OCI-M1 (cell line): ENCODE measurements around the gene RHPN2.
"Not testable (repeated sequence)": the region's sequence is repeated elsewhere in the genome, so short reads cannot be mapped to it uniquely, and the experiment has no call there.

ENCODE experiments used
- DNase-seq: peaks from one replicate; lab custom pipeline; 2025; lab: John Stamatoyannopoulos, UW

The RHPN2 gene

DNA sequence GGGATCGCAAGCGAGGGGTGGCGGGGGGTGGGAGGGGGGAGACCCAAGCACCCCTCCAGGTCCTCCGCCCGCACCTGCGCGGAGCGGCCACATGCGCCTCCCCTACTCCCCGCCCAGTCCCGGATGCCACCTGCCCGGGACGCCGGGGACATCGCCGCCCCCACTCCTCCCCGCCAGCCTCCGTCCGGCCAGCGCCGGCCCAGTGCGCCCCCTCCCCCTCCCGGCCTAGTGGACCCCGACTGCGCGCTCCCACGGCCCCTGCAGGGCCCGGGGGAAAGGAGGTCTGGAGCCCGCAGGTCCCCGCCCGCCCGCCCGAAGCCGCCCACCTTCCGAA lies 263 bp downstream of the RHPN2 start:
- no peak for DNase-seq

DNA sequence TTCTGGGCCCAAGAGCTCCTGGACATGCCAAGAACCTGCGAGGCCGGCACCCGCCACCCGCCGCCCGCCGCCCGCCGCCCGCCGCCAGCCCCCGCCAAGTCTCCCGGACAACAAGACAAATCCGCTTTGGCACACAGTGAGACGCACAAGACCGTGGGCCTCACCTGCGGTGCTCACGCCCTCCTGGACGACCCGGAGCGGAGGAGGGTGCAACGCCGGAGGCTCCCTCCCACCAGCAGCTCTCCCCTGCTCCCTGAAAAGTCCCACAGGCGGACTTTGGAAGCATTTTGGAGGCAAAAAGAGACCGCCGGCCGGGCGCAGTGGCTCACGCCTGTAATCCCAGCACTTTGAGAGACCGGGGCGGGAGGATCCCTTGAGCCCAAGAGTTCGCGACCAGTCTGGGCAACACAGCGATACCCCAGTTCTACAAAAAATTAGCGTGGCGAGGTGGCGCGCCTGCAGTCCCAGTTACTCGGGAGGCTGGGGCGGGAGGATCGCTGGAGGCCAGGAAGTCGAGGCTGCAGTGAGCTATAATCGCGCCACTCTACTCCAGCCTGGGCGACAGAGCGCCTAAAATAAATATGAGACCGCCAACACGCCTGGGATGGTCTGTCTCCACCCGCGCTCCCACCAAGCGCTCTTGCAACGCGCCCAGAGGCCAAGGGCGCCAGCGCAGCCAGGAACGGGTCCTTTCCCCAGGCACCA lies 783 bp downstream of the RHPN2 start:
- no peak for DNase-seq

DNA sequence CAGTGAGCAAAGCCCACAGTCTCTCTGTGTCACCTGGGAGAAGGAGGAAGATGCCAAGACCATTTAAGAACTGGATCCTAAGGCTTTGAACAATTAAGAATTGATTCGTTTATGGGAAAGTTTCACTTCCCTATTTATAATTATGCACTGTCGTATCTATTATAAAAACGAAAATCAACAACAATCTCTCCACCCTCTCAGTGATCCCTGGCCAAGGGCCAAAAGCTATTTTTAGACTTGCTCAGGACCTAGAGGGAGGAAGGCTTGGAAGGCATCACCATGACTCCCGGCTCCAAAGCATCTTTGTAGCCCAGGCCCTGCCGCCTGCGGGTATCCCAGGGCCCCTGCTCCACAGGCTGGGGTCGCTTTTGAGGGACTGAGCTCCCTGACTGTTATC lies 1.3 kb downstream of the RHPN2 start:
- peak; percentile 28 for DNase-seq

DNA sequence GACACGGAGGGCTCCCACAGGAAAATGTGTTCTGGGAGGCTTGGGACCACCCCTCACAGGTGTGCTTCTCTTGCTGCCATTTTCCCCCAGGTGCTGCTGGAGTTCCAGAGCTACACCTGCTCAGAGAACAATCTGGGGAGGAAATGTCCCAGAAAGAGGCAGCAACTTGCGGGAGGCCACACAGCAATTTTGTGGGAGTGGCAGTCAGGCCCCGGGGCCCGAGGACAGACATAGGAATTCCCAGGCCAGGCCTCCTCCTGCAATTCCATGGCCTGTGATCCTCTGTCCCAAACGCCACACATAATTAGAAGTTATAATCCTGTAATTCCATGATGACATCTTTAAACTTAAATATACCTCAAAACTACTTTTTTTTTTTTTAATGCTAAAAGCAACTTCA lies 1.8 kb downstream of the RHPN2 start:
- DNase-seq: no peak

DNA sequence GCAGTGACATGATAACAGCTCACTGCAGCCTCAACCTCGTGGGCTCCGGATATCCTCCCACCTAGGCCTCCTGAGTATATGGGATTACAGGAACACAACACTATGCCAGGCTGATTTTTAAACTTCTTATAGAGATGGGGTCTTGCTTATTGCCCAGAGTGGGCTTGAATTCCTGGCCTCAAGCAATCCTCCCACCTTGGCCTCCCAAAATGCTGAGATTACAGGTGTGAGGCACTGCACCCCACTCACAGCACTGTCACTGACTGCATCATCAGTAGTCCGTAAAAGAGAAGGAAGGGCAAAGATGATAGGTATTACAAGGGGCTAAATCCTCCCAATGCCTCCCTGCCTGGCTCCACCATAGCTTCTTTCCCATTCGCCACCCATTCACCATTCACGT lies 4.1 kb downstream of the RHPN2 start:
- no peak for DNase-seq

DNA sequence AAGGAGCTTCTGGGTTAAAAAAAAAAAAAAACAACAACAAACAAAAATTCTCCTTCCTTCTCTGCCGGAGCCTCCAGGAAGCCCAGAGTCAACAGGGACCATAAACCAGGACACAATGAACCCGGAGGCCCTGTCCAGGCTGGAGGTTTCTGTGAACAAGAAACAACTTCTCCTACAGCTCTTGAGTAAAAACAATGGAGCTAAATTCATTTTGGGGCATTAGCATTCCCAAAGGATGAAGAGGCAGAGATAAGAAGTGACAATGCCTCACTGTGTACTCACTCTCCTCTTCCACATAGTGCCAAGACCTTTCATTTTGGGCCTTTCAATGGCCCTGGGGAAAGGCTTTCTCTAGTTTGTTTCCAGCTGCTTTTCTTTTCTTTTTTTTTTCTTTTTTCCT lies 9.0 kb downstream of the RHPN2 start:
- no peak for DNase-seq

DNA sequence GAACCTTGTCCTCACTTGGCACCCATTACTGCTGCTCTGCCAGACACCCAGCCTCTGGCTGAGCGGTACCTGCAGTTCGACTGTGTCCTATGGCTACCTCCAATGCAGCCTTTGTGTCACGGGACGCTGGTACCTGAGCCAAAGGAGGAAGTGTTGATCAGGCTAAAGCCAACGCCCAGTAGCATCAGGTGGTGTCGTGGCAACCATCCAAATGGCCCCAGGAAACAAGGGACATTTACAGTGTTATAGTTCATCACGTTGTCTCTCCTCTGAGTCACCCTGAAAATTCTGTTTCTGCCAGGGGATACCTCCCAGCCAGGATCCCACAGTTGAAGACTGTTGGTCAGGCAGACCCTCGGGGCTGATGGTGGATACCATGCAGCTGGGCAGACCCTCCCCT lies 10.1 kb downstream of the RHPN2 start:
- no peak for DNase-seq

DNA sequence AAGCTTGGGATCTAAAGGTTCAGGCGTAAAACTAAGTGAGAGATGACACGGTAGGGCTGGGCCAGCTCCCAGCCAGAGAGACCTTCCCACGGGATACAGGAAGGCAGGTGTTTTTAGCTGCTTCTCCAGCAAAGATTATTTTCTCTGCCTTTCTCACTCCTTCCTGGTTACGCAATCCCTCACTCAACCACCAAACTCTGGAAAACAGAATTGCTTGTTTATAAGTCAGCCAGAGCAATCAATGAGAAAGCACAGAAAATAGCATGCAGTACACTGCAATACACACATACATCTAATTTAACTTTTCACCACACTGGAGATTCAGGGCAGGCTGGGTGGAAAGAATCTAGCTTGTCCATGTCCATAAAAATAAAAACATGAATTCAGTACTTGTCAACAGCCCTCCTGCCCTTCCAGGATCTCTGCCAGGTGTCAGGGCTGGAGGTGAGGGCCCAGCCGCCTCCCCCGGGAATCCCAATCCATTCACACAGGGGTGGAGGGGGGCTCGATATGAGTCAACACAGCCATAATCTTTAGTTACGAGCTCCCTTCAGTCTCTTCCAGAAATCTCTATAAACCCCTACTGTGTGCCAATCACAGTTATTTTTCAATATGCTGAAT lies 12.2 kb downstream of the RHPN2 start:
- DNase-seq: peak; percentile 38

DNA sequence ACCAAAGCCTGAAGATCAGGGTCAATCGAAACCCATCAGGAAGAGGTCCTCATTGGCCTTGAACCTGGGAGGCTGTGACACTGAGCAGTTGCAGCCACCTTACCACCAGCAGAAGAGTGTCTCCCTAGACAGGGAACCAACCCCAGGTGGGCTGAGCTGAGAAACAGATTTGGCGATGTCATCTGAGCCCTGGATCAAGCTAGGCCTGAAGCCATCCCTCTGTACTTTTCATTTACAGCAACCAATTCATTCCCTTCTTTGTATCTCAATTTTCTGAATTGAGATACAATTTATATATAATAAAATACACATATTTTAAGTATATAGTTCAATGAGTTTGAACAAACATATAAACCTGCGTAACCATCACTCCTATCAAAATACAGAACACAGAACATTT lies 14.6 kb downstream of the RHPN2 start:
- DNase-seq: no peak

DNA sequence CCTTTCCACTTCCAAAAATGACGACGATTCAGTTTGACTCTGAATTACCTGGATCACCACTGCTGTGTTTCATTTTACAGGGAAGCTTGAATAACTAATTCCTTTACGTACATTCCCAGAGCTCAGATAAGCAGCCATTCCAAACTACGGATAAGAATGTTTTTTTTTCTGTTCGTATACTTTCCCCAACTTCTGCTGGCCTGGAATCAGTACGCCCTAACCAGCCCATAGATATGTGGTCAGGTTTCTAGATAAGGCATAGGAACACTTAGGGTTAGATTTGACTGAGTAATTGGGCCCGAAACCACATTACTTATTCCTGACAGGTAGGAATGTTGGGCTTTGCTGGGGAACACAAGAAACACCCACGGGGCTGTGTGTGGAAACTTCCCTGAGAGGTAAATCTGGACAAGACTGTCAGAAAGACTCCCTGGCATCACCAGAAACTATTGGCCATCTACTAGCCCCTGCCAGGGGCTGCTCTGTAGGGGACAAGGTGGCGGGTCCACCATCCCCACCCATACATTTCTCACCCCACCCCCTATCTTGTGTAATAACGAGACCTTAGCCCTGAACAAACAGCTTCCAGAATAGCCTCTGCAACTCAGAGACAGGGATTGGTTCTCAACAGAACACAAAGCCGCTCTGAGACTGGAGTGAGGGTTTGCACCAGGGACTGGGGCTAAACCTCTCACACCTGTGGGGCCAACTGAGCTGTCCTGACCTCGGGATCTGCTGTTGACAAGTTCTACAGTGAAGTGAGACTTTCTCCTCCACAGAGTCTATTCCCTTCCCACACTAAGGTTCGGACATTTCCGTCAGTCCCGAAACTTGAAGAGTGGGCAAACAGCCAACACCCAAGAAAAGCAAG lies 15.6 kb downstream of the RHPN2 start:
- peak; percentile 22 for DNase-seq

DNA sequence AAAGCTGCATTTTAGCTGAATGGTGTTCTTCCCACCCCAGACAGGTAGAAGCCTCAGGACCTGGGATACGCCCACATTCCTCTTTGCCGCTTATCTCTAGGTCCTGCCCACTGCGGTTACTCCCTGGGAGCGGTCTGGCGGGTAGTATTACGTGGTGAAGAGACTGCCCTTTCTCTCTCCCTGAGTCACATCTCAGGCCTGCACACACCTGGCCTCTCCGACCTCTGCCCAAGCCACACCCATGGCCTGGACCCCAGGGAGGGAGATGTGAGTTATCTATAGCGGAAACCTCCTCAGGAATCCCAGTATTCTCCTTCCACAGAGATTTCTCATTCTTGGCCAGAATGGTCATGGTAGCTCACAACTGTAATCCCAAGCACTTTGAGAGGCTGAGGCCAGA lies 17.3 kb downstream of the RHPN2 start:
- no peak for DNase-seq

DNA sequence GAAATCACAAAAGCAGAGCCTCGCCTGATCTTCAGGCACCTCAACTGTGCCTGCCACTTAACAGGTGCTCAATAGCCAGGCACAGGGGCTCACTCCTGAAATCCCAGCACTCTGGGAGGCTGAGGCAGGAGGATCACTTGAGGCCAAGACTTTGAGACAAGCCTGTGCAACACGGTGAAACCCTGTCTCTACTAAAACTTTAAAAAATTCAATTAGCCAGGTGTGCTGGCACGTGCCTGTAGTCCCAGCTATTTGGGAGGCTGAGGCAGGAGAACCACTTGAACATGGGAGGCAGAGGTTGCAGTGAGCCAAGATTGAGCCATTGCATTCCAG lies 22.9 kb downstream of the RHPN2 start:
- DNase-seq: not testable (repeated sequence)

DNA sequence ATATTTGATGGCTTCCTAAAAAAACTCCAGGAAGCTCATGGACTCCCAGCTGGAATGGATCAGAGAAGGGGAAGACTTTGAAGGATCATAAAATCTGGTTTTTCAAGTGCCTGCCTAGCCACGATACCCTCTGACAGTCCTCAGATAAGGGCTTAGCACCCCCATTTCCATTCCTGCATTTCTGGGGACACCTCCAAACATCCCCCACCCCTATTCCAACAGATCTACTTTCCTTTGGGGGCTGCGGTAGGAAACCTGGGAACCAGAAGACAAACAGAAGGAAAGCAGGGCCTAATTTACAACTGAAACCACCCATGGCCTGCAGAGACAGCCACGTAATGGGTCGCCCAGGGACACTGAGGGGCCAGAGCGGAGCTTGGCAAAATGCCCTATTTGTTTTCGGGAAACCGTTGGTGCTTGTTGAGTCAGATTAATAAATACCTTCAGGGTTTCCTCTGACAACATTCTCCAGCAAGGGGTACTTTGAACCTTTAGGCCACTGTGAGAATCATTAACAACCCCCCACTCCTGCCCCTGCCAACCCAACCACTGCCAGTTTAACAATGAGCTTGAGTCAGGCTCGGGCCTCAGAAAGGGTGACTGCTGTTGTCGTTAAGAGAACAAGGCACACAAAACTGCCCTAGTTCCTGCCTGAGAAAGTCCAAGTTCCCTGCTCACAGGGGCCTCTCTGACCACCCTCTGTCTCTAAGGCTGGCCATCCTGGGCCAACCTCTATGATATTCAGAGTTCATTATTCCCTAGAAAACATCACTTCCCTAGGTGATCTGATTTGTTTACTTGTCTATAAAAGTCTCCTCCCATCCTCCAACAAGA lies 23.5 kb downstream of the RHPN2 start:
- DNase-seq: no peak

DNA sequence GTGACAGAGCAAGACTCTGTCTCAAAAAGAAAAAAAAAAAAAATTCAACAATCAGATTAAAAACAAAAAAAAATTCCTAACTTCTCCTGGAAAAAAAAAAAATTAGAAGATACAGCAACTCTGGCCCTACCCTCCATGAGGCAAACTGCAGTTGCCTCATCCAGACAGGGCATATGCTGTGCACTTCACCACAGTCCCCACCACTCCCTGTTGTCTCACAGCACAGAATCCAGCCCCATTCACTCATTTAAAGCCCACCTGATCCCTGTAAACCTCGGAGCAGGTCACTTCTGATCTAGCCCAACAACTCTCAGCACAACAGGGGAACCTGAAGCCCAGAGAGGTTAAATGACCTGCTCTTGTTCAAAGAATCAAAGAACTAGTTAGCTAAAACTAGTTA lies 24.9 kb downstream of the RHPN2 start:
- no peak for DNase-seq

DNA sequence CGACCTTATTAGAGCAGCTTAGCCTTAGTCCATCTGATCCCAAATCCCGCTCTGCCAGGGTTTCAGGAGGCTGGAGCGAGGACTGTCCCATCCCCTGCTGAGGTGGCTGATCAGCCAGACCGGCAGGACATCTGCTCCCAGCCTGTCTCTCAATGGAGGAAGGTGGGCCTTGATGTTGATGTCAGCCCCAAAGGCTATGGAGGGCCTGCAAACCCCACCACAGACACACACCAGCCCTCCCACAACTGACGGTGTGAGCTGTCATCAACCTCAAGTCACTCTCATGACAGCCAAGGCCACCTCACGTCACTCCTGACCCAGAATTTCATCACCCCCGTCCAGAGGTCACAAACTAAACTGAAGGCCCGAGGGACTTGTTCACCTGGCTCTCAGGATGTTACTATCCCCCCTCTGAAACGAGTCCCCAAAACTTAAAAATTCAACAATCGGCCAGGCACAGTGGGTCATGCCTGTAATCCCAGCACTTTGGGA lies 25.5 kb downstream of the RHPN2 start:
- DNase-seq: no peak

DNA sequence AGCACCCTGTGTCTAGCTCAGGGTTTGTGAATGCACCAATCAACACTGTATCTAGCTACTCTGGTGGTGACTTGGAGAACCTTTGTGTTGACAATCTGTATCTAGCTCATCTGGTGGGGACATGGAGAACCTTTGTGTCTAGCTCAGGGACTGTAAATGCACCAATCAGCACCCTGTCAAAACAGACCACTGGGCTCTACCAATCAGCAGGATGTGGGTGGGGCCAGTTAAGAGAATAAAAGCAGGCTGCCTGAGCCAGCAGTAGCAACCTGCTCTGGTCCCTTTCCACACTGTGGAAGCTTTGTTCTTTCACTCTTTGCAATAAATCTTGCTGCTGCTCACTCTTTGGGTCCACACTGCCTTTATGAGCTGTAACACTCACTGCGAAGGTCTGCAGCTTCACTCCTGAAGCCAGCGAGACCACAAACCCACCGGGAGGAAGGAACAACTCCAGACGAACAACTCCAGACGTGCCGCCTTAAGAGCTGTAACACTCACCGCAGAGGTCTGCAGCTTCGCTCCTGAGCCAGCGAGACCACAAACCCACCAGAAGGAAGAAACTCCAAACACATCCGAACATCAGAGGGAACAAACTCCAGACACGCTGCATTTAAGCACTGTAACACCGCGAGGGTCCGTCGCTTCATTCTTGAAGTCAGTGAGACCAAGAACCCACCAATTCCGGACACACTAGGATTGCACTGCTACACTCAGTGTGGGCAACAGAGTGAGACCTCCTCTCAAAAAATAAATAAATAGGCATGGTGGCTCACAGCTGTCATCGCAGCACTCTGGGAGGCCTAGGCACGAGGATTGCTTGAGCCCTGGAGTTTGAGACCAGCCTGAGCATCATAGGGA lies 27.3 kb downstream of the RHPN2 start:
- DNase-seq: not testable (repeated sequence)

DNA sequence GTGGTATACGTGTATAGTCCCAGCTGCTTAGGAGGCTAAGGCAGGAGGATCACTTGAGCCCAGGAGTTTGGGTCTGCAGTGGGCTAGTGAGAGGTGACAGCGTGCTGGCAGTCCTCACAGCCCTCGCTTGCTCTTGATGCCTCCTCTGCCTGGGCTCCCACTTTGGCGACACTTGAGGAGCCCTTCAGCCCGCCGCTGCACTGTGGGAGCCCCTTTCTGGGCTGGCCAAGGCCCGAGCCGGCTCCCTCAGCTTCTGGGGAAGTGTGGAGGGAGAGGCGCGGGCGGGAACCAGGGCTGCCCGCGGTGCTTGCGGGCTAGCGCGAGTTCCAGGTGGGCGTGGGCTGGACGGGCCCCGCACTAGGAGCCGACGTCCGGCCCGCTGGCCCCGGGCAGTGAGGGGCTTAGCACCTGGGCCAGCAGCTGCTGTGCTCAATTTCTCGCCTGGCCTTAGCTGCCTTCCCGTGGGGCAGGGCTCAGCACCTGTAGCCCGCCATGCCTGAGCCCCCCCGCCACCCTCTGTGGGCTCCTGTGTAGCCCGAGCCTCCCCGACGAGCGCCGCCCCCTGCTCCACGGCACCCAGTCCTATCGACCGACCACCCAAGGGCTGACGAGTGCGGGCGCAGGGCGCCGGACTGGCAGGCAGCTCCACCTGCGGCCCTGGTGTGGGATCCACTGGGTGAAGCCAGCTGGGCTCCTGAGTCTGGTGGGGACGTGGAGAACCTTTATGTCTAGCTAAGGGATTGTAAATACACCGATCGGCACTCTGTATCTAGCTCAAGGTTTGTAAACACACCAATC lies 28.1 kb downstream of the RHPN2 start:
- not testable (repeated sequence) for DNase-seq

DNA sequence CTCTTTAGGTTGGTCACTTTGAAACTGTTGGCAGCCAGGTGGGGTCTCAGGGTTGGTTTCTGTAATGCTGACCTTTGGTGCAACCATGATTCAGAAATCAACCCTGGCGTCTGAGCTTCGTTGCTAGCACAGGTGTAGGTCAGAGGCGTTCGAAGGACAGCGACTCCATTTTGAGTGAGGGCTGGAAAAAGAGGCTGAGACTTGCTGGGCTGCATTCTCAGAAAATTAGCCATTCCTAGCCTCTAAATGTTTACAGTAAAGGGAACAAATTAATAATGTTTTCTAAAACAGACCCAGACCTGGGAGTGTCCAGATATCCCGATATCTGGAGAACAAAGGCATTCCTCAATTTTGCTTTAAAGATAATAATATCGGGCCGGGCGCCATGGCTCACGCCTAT lies 29.2 kb downstream of the RHPN2 start:
- no peak for DNase-seq

DNA sequence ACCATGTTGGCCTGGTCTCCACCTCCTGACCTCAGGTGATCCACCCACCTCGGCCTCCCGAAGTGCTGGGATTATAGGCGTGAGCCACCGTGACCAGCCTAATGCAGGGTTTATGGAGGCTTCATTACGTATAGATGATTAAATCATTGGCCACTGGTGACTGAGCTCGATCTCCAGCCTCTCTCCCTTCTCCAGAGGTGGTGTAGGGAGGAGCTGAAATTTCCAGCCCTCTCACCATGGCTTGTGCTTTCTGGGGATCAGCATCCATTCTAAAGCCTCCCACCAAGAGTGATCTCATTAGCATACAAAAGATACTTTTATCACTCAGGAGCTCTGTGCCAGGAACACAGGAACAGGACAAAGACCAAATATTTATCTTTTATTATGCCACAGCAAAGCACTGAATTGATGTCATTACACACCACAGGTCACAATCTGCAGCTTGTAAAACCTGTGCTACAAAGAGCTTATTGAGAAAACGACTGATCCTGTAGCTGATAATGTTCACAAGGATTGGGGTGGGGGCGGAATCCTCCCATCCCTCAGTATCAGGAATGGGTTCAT lies 32.4 kb downstream of the RHPN2 start:
- no peak for DNase-seq

DNA sequence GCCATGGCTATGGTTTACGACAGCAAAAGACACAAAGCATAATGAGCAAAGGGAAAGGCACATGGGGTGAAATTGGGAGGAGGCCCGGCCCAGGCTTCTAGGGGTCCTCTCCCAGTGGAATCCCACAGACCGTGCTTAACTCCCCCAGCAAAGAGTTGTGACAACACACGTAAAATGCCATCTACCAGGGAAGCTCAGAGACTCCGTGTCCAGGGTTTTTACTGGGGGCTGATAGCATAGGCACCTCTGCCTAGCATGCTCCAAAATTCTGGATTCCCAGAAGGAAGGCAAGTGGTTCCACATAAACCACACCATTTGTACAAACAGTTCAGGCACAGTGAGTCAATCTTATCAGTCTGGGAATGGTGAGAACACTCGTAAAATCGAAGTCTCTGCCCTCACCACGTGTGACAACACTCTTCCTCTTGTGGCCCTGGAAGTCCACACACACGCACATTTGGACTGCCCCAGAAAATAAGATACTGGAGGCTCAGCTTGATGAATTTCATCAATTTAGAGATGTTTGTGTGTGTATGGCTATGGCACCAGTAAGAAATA lies 34.9 kb downstream of the RHPN2 start:
- DNase-seq: no peak
